ENCODE measurements around the gene ZC3HAV1.
"Not testable (repeated sequence)": the region's sequence is repeated elsewhere in the genome, so short reads cannot be mapped to it uniquely, and the experiment has no call there.

Gene ZC3HAV1

GRCh38 chr7:139112316-139112715, 2.8 kb upstream of the ZC3HAV1 start:
- DNase-seq, result no peak

GRCh38 chr7:139111811-139112301, 2.3 kb upstream of the ZC3HAV1 start:
- DNase-seq, result no peak

GRCh38 chr7:139111147-139111546, 1.6 kb upstream of the ZC3HAV1 start:
- no peak for DNase-seq

- no peak for DNase-seq
Observed at GRCh38 chr7:139109983-139110411, 477 bp upstream of the ZC3HAV1 start.

- peak; percentile 62 for DNase-seq
Observed at GRCh38 chr7:139108266-139109187, 993 bp downstream of the ZC3HAV1 start.

GRCh38 chr7:139106959-139107358, 2.6 kb downstream of the ZC3HAV1 start:
- DNase-seq, result no peak

GRCh38 chr7:139106227-139106626, 3.3 kb downstream of the ZC3HAV1 start:
- not testable (repeated sequence) for DNase-seq

GRCh38 chr7:139105484-139105883, 4.0 kb downstream of the ZC3HAV1 start:
- DNase-seq, result no peak

- no peak for DNase-seq
Observed at GRCh38 chr7:139104091-139104450, 5.4 kb downstream of the ZC3HAV1 start.

GRCh38 chr7:139103057-139103815, 6.3 kb downstream of the ZC3HAV1 start:
- DNase-seq, result no peak

- DNase-seq, result not testable (repeated sequence)
Observed at GRCh38 chr7:139101637-139102158, 7.8 kb downstream of the ZC3HAV1 start.

GRCh38 chr7:139099172-139099947, 10.2 kb downstream of the ZC3HAV1 start:
- no peak for DNase-seq

GRCh38 chr7:139095194-139095659, 14.3 kb downstream of the ZC3HAV1 start:
- DNase-seq, result no peak

- no peak for DNase-seq
Observed at GRCh38 chr7:139094596-139094995, 14.9 kb downstream of the ZC3HAV1 start.

GRCh38 chr7:139094030-139094429, 15.5 kb downstream of the ZC3HAV1 start:
- DNase-seq, result no peak

- not testable (repeated sequence) for DNase-seq
Observed at GRCh38 chr7:139093512-139093911, 16.0 kb downstream of the ZC3HAV1 start.

GRCh38 chr7:139092090-139092796, 17.3 kb downstream of the ZC3HAV1 start:
- no peak for DNase-seq

- no peak for DNase-seq
Observed at GRCh38 chr7:139091677-139091996, 17.9 kb downstream of the ZC3HAV1 start.

GRCh38 chr7:139089118-139089517, 20.4 kb downstream of the ZC3HAV1 start:
- DNase-seq, result no peak

GRCh38 chr7:139088268-139088667, 21.3 kb downstream of the ZC3HAV1 start:
- no peak for DNase-seq

- DNase-seq, result no peak
Observed at GRCh38 chr7:139087212-139087611, 22.3 kb downstream of the ZC3HAV1 start.

- no peak for DNase-seq
Observed at GRCh38 chr7:139086454-139086853, 23.1 kb downstream of the ZC3HAV1 start.
